ENCODE measurements around the gene TAF4. TPM values are rescaled to one million over a fixed set of nuclear protein-coding genes. Genes with fewer than 3 reads are reported as not detected.

Gene TAF4
- total RNA-seq, 1 experiment from 2014 or later: 64.3 TPM

- no TSS peak for BruUV-seq (replicated peaks)
- Mint-ChIP-seq H3K9me3 (ENCODE audit: low read depth, unreplicated experiment) (no peaks in the 10 kb centered on the region), H3K4me1 (ENCODE audit: low read depth, unreplicated experiment) (no peaks in the 10 kb centered on the region), H3K27me3 (ENCODE audit: unreplicated experiment) (no peaks in the 10 kb centered on the region), H3K27ac (ENCODE audit: unreplicated experiment) (no peak overlapping the region), H3K4me3 (ENCODE audit: low read depth, unreplicated experiment) (no peak overlapping the region), H3K36me3 (ENCODE audit: insufficient read depth, unreplicated experiment) (peaks cover 4% of the 10 kb centered on the region)
- intact Hi-C loops (cut with micrococcal nuclease; ENCODE audit: unreplicated experiment): no loop called here
- TF ChIP-seq CTCF (IDR thresholded peaks at IDR 0.05; ENCODE audit: unreplicated experiment): no peak
- CTCF ChIA-PET: interaction anchor here (0.6 kb wide), 1 partner anchor 192 kb away, joined by 3 read pairs; no protein-coding TSS in a partner anchor
- DNase-seq: no peak
Measured at GRCh38 chr20:61941721-61942405, 123.8 kb downstream of the TAF4 start.

DNA sequence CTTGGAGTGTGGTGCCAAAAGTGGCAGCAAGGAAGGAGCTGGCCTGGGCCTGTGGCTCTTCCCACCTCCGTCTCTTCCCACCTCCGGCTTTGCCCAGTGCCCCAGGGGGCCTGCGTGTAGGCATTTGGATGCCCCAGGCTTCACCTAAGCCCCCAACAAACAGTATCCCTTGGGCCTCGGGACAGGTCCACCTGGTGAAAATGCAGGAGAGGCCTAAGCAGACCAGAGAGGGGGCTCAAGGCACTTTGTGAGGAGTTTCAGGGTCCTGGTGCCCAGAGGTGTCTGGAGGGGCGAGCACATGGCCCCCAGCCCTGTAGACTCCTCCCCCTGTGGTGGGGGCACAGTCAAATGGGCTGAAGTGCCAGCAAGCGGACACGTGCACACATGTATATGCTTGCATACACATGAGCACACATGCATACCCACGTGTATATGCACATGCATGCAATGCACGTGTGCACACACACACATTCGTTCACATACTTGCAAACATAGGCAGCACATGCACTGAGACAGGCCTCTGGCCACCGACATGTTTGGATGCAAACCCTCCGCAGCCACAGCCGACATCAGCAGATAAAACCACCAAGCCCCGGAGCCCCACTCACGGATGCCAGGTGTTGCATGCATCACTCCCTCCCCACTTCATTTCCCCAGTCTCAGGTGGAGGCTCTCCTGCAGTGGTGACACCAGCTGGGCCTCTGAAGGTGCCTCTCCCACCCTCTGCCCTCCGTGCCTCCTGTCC lies 124.5 kb downstream of the TAF4 start:
- TF ChIP-seq CTCF (IDR thresholded peaks at IDR 0.05; ENCODE audit: unreplicated experiment): no peak
- Mint-ChIP-seq H3K4me1 (ENCODE audit: low read depth, unreplicated experiment) (no peaks in the 10 kb centered on the region), H3K9me3 (ENCODE audit: low read depth, unreplicated experiment) (no peaks in the 10 kb centered on the region), H3K4me3 (ENCODE audit: low read depth, unreplicated experiment) (no peak overlapping the region), H3K27ac (ENCODE audit: unreplicated experiment) (no peak overlapping the region), H3K36me3 (ENCODE audit: insufficient read depth, unreplicated experiment) (peaks cover 4% of the 10 kb centered on the region), H3K27me3 (ENCODE audit: unreplicated experiment) (no peaks in the 10 kb centered on the region)
- no TSS peak for BruUV-seq (replicated peaks)
- no peak for DNase-seq
- CTCF ChIA-PET: no interaction called here
- intact Hi-C loops (cut with micrococcal nuclease; ENCODE audit: unreplicated experiment): no loop called here

DNA sequence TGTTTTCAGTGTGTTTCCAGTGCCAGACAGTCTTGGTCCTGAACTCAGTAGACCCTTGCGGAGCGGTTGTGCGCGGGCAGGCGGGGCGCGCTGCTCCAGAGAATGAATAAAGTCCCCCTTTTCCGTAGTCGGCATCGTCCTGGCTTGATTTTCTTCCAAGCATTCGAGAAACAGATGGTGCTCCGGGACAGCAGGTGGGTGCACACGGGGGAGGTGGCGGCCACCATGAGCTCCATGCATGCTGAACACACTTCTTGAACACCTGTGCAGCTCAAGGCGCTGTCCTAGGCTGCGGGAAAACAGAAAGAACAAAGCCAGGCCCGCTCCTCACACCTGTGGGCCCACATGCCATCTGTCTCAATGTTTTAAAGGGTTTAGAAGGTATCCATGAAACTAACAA lies 125.2 kb downstream of the TAF4 start:
- no TSS peak for BruUV-seq (replicated peaks)
- Mint-ChIP-seq H3K4me1 (ENCODE audit: low read depth, unreplicated experiment) (no peaks in the 10 kb centered on the region), H3K27me3 (ENCODE audit: unreplicated experiment) (no peaks in the 10 kb centered on the region), H3K9me3 (ENCODE audit: low read depth, unreplicated experiment) (no peaks in the 10 kb centered on the region), H3K4me3 (ENCODE audit: low read depth, unreplicated experiment) (no peak overlapping the region), H3K36me3 (ENCODE audit: insufficient read depth, unreplicated experiment) (peaks cover 4% of the 10 kb centered on the region), H3K27ac (ENCODE audit: unreplicated experiment) (no peak overlapping the region)
- TF ChIP-seq CTCF (IDR thresholded peaks at IDR 0.05; ENCODE audit: unreplicated experiment): no peak
- DNase-seq: no peak
- intact Hi-C loops (cut with micrococcal nuclease; ENCODE audit: unreplicated experiment): no loop called here
- CTCF ChIA-PET: no interaction called here

DNA sequence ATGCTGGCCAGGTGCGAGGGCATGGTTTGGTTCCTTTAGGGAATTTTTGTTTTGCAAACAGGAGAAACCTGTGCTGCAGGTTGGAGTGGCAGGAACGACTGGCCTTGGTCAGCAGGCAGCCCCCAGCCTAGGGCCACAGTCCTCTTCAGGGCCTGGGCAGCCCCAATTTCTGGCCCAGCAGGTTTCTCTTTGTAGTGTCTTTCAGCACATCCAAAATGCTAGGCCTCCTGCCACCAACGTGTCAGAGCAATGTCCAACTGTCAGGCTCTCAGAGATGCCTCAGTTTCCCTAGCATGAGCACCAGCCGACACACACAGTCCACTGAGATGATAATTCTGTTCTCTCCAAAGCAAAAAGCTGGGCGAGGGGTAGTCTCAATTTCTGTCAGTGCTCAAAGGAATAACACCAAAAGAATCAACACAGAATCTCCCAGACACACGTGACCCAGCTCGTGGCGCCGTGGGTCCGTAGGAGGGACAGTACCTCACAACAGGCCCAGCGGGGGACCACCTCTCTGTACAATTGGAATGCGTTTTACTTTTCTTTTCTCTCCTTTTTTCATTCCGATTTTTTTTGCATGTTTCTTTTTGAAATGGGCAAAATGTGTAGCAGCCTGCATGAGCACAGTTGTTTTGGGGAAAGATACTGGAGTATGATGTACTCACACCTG lies 125.9 kb downstream of the TAF4 start:
- DNase-seq: no peak
- H3K9me3 Mint-ChIP-seq (ENCODE audit: low read depth, unreplicated experiment): no peaks in the 10 kb centered on the region
- H3K36me3 Mint-ChIP-seq (ENCODE audit: insufficient read depth, unreplicated experiment): no peaks in the 10 kb centered on the region
- no peak overlapping the region for H3K4me3 Mint-ChIP-seq (ENCODE audit: low read depth, unreplicated experiment)
- H3K27me3 Mint-ChIP-seq (ENCODE audit: unreplicated experiment): no peaks in the 10 kb centered on the region
- no TSS peak for BruUV-seq (replicated peaks)
- no peak overlapping the region for H3K27ac Mint-ChIP-seq (ENCODE audit: unreplicated experiment)
- no peak for TF ChIP-seq CTCF (IDR thresholded peaks at IDR 0.05; ENCODE audit: unreplicated experiment)
- CTCF ChIA-PET: no interaction called here
- intact Hi-C loops (cut with micrococcal nuclease; ENCODE audit: unreplicated experiment): no loop called here
- H3K4me1 Mint-ChIP-seq (ENCODE audit: low read depth, unreplicated experiment): no peaks in the 10 kb centered on the region
